K562 (cell line): Measurements from ENCODE around the gene ZNF189. TPM values are rescaled to one million over a fixed set of nuclear protein-coding genes. Genes with fewer than 3 reads are reported as not detected.

Source experiments
- ATAC-seq: fragments of 200-7000 bp; cut with Tn5 transposase; 3 replicates; pipeline ENCODE4 v1.9.1; 2020; ENCODE audit warnings: moderate library complexity
- BruUV-seq: library from RNA; stranded (reverse); fragments of 400-500 nt; replicated peaks from 2 replicates; lab custom pipeline; 2021; lab: Mats Ljungman, UMichigan
- CTCF ChIA-PET: fragments of 300-600 bp; formaldehyde crosslinking; extraction: SDS; loops from one replicate; lab custom pipeline; 2021; ENCODE audit warnings: low intra/inter-chr PET ratio; lab: Yijun Ruan, JAX
- POLR2A ChIA-PET: fragments of 300-600, 350-650 bp; sonication (Branson Sonifier 250); formaldehyde crosslinking; extraction: SDS; loops from one replicate; lab custom pipeline; 2021; ENCODE audit warnings: antibody characterized with exemption, inconsistent platforms; lab: Yijun Ruan, JAX
- DNase-seq, 4 experiments: peaks; one replicate each; pipeline versions ENCODE4 v3.0.0 to v3.0.0-alpha.2; 2011 to 2018; ENCODE audit warnings: low spot score in 3 of 4, mixed read lengths in 3 of 4; ENCODE audit errors: extremely low read depth in 1 of 4
- FAIRE-seq: peaks from 2 replicates; lab custom pipeline; 2011; peaks lifted over from hg19 to GRCh38; lab: Jason Lieb, UNC
- H2AFZ ChIP-seq: 2 replicates; pipeline ENCODE4 v1.6.0; 2011; ENCODE audit warnings: low read depth, low read length, control low read depth, inconsistent platforms
- H3K27ac ChIP-seq: fragments of 200-600 bp; 3 replicates; pipeline ENCODE4 v1.8.0; 2011; ENCODE audit warnings: low read depth, mild to moderate bottlenecking, control low read depth, inconsistent platforms, low read length, moderate library complexity, mixed read lengths; ENCODE audit errors: extremely low read depth
- H3K27me3 ChIP-seq, 2 experiments: fragments of 300-600 bp in 1 of 2; 2 replicates in 1 of 2; 3 replicates in 1 of 2; pipeline versions ENCODE4 v1.6.0 to v1.8.0; 2011; ENCODE audit warnings: inconsistent platforms in 2 of 2, low read length in 2 of 2, mild to moderate bottlenecking in 1 of 2, mixed read lengths in 1 of 2, moderate library complexity in 1 of 2; ENCODE audit not compliant: control insufficient read depth in 2 of 2, insufficient read depth in 2 of 2
- H3K36me3 ChIP-seq: fragments of 300-600 bp; 3 replicates; pipeline ENCODE4 v1.8.0; 2011; ENCODE audit warnings: mild to moderate bottlenecking, low read length, inconsistent platforms; ENCODE audit not compliant: control insufficient read depth, insufficient read depth
- H3K4me1 ChIP-seq, 2 experiments: fragments of 200-600 bp in 1 of 2; replicated peaks in 1 of 2; 2 replicates in 1 of 2; 3 replicates in 1 of 2; pipeline versions ENCODE4 v1.5.1 to v1.8.0; 2011; ENCODE audit warnings: inconsistent platforms in 2 of 2, low read length in 2 of 2, mild to moderate bottlenecking in 1 of 2, mixed read lengths in 1 of 2, moderate library complexity in 1 of 2; ENCODE audit not compliant: control insufficient read depth in 2 of 2, insufficient read depth in 2 of 2
- H3K4me2 ChIP-seq: 2 replicates; pipeline ENCODE4 v1.6.1; 2011; ENCODE audit warnings: low read length, control low read depth, inconsistent platforms, mixed read lengths; ENCODE audit not compliant: insufficient read depth
- H3K4me3 ChIP-seq: fragments of 200-600 bp; sonication (generic), shearing (Covaris generic); 2 replicates; pipeline ENCODE4 v1.5.1; 2016; ENCODE audit warnings: control low read depth, inconsistent platforms
- H3K79me2 ChIP-seq: fragments of 200-600 bp; 3 replicates; pipeline ENCODE4 v1.8.0; 2011; ENCODE audit warnings: low read length, inconsistent platforms; ENCODE audit not compliant: control insufficient read depth, insufficient read depth
- H3K9ac ChIP-seq, 2 experiments: 2 replicates each; pipeline versions ENCODE4 v1.6.0 to v1.6.1; 2011; ENCODE audit warnings: low read depth in 2 of 2, low read length in 2 of 2, control low read depth in 1 of 2, inconsistent platforms in 1 of 2, mild to moderate bottlenecking in 1 of 2, mixed read lengths in 1 of 2; ENCODE audit not compliant: insufficient read depth in 1 of 2
- H3K9me1 ChIP-seq: one replicate; pipeline ENCODE4 v1.6.0; 2011; ENCODE audit warnings: inconsistent platforms, mild to moderate bottlenecking, low read length, moderate library complexity; ENCODE audit not compliant: control insufficient read depth, insufficient read depth
- H3K9me3 ChIP-seq: replicated peaks from 2 replicates; pipeline ENCODE4 v1.5.1; 2011; ENCODE audit warnings: low read depth, low read length, inconsistent platforms; ENCODE audit not compliant: control insufficient read depth, insufficient read depth
- H4K20me1 ChIP-seq: replicated peaks from 2 replicates; pipeline ENCODE4 v1.6.1; 2011; ENCODE audit warnings: low read length, inconsistent platforms, mixed read lengths; ENCODE audit not compliant: control insufficient read depth, insufficient read depth
- COPS2 ChIP-seq: fragments of 450-650 bp; conservative IDR thresholded peaks from 2 replicates; pipeline ENCODE4 v1.6.1; 2016; ENCODE audit warnings: mild to moderate bottlenecking, moderate library complexity
- DIDO1 ChIP-seq: fragments of 450-650 bp; IDR thresholded peaks from 2 replicates; pipeline ENCODE4 v1.6.1; 2016; ENCODE audit warnings: low read depth, missing biosample characterization, missing genetic modification characterization
- HNRNPK ChIP-seq: fragments of 200-400 bp; formaldehyde crosslinking; IDR thresholded peaks from one replicate; pipeline ENCODE4 v1.6.1; 2018; ENCODE audit warnings: mild to moderate bottlenecking, low read depth, low read length; ENCODE audit not compliant: poor library complexity, severe bottlenecking
- KLF1 ChIP-seq: fragments of 450-650 bp; IDR thresholded peaks from 2 replicates; pipeline ENCODE4 v1.6.1; 2016; ENCODE audit warnings: missing genetic modification characterization, missing compliant biosample characterization
- WGBS: fragments of 100-300 bp; shearing (Covaris generic); methylation state at CpG from one replicate; pipeline ENCODE4 v1.1.6; 2016; ENCODE audit warnings: low coverage, mixed read lengths; ENCODE audit not compliant: insufficient coverage; ENCODE audit errors: missing lambda C conversion rate; 5-methylcytosine and 5-hydroxymethylcytosine counted together
- in situ Hi-C: fragments of 300-500 bp; cut with MboI; formaldehyde crosslinking; loops from 4 replicates; pipeline ENCODE4 v1.15.0; 2018; ENCODE audit warnings: inconsistent platforms, mixed read lengths
- intact Hi-C: fragments of 100-400 bp; cut with micrococcal nuclease; formaldehyde crosslinking; loops from 2 replicates; pipeline ENCODE4 v1.14.2; 2022
- polyA plus RNA-seq, 8 experiments: library from polyadenylated mRNA; depleted of rRNA in 4 of 8; stranded (reverse) in 5 of 8; unstranded in 3 of 8; fragments of >200 nt; fragmentation: Nextera tagmentation in 2 of 8; fragmentation: Illumina TruSeq in 1 of 8; extraction: Ambion mirVana in 2 of 8; extraction: Trizol in 1 of 8; gene quantifications; 2 replicates each; pipeline versions ENCODE4 v1.2.1 to v1.2.3, GENCODE V29; 2011 to 2014; ENCODE audit warnings: inconsistent platforms in 1 of 8, missing spikeins in 1 of 8
- total RNA-seq, 7 experiments: library from RNA; depleted of rRNA in 6 of 7; stranded (reverse); fragments of >200 nt in 6 of 7; fragmentation: Illumina TruSeq in 2 of 7; extraction: Trizol in 2 of 7; gene quantifications; 2 replicates each; pipeline versions ENCODE4 v1.2.1 to v1.2.3, GENCODE V29; 2011 to 2021; ENCODE audit warnings: low replicate concordance in 1 of 7
- TF ChIP-seq, protein P1 (sequence below): sonication (generic); formaldehyde crosslinking; IDR thresholded peaks from 2 replicates; pipeline ENCODE4 v1.9.0; 2022; ENCODE audit warnings: mild to moderate bottlenecking, missing genetic modification reagents
- TF ChIP-seq, protein P2 (sequence below): fragments of 250-450 bp; sonication (Bioruptor Pico); IDR thresholded peaks from 2 replicates; pipeline ENCODE4 v1.8.0; 2022; ENCODE audit warnings: moderate library complexity, mild to moderate bottlenecking, inconsistent platforms

Gene ZNF189
- total and polyA plus RNA-seq, 9 of the 15 experiments (the other 6 are each of a cell fraction or from before 2014, with no cell fraction given) = 2.4 to 15.3 (median 6.4) TPM

DNA sequence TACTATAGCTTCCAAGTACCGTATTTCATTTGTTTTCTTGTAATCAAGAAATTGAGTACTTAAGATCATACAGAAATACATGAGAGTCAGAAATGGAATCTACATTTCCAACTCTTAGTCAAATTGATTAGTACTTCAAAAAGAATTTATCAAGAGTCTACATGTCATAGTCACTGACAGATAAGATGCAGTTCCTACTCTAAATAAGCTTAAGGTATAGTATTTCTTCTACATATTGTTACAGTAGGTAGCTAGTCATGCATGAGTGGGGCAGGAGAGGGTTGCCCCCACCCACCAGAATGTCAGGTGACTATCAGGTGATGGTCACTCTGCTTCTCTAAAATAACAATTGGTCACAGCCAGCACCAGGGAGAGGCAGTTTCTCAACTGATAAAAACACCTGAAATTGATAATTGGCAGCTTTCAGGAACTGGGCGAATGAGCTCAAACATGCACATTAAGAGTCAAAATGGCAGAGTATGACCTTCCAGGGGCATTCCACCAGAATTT is 16.8 kb upstream of the ZNF189 start:
- Histone ChIP-seq H3K4me3 (no peak overlapping the region), H3K9ac (no peak overlapping the region), H3K27ac (no peak overlapping the region), H3K9me3 (peaks cover 8% of the 10 kb centered on the region), H3K79me2 (no peaks in the 10 kb centered on the region), H3K4me1 (peaks cover 3% of the 10 kb centered on the region in 2 experiments; a peak in 1 of 5 replicates), H2AFZ (peak overlapping the region; percentile 32; the same call in 1 of the 2 replicates), H3K27me3 (no peaks in the 10 kb centered on the region), H4K20me1 (no peaks in the 10 kb centered on the region), H3K9me1 (no peaks in the 10 kb centered on the region), H3K4me2 (no peak overlapping the region), H3K36me3 (peaks cover 3% of the 10 kb centered on the region; the same call in 2 of the 3 replicates)
- TF ChIP-seq, protein P1, sequence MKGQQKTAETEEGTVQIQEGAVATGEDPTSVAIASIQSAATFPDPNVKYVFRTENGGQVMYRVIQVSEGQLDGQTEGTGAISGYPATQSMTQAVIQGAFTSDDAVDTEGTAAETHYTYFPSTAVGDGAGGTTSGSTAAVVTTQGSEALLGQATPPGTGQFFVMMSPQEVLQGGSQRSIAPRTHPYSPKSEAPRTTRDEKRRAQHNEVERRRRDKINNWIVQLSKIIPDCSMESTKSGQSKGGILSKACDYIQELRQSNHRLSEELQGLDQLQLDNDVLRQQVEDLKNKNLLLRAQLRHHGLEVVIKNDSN (CRISPR knock-in tag) = peak; percentile 29; the same call in 1 of the 2 replicates
- TF ChIP-seq DIDO1 (tag) (no peak), KLF1 (tag) (no peak), COPS2 (no peak), HNRNPK (no peak)
- TF ChIP-seq, protein P2, sequence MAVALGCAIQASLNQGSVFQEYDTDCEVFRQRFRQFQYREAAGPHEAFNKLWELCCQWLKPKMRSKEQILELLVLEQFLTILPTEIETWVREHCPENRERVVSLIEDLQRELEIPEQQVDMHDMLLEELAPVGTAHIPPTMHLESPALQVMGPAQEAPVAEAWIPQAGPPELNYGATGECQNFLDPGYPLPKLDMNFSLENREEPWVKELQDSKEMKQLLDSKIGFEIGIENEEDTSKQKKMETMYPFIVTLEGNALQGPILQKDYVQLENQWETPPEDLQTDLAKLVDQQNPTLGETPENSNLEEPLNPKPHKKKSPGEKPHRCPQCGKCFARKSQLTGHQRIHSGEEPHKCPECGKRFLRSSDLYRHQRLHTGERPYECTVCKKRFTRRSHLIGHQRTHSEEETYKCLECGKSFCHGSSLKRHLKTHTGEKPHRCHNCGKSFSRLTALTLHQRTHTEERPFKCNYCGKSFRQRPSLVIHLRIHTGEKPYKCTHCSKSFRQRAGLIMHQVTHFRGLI (CRISPR knock-in tag) = no peak
- in situ Hi-C loops (no loop called here), intact Hi-C loops (no loop called here)
- FAIRE-seq (peak; percentile 40), DNase-seq (no peak), ATAC-seq (peak; percentile 39; the same call in 2 of the 3 replicates)
- WGBS = 71% methylated on average over 2 of the region's 2 CpGs
- POLR2A ChIA-PET = interaction anchor here (0.5 to 2.2 kb wide), 3 partner anchors 9 to 48 kb away, joined by 3 to 8 read pairs (median 4); no protein-coding TSS in a partner anchor
- BruUV-seq = no TSS peak
- CTCF ChIA-PET = no interaction called here
